Activated CD8-positive, alpha-beta memory T cell treated with anti-CD3 and anti-CD28 coated beads for 4 hours (primary cell): ENCODE results near the gene LAGE3.
"Not testable (repeated sequence)": the region's sequence is repeated elsewhere in the genome, so short reads cannot be mapped to it uniquely, and the experiment has no call there.

Experiments used
- DNase-seq, 2 donors: peaks; one replicate each; pipeline ENCODE4 v3.0.0-alpha.2; 2020; ENCODE audit warnings: low read depth in 2 of 2

The LAGE3 gene

GRCh38 chrX:154502098-154502497 lies 23.0 kb upstream of the LAGE3 start:
- DNase-seq = no peak

GRCh38 chrX:154501423-154501822 lies 22.3 kb upstream of the LAGE3 start:
- DNase-seq = not testable (repeated sequence)

- not testable (repeated sequence) for DNase-seq
These were observed 17.6 kb upstream of the LAGE3 start for GRCh38 chrX:154496591-154497137.

GRCh38 chrX:154495472-154495922 lies 16.4 kb upstream of the LAGE3 start:
- no peak for DNase-seq

- DNase-seq = no peak
These were observed 15.6 kb upstream of the LAGE3 start for GRCh38 chrX:154494715-154495114.

- peak; percentile 71 to 77 for DNase-seq
These were observed 11.5 kb upstream of the LAGE3 start, which contains the start of gene SLC10A3 for GRCh38 chrX:154490414-154491083. TSS of gene SLC10A3 (minus strand) at chrX:154490629. CDS start at chrX:154488940, 1,689 bp downstream.

- DNase-seq = no peak
These were observed 10.9 kb upstream of the LAGE3 start for GRCh38 chrX:154490021-154490413.

- no peak for DNase-seq
These were observed 10.1 kb upstream of the LAGE3 start for GRCh38 chrX:154489182-154489581.

GRCh38 chrX:154488336-154489075 lies 9.4 kb upstream of the LAGE3 start:
- DNase-seq = no peak

- DNase-seq = no peak
These were observed 8.6 kb upstream of the LAGE3 start for GRCh38 chrX:154487518-154488290.

- DNase-seq = peak in 1 of 2 donors; percentile 24
These were observed 7.5 kb upstream of the LAGE3 start, which contains the start of gene UBL4A for GRCh38 chrX:154486396-154487207. TSS of gene UBL4A (minus strand) at chrX:154486615. CDS start at chrX:154486584, 31 bp downstream.

- no peak for DNase-seq
These were observed 6.9 kb upstream of the LAGE3 start for GRCh38 chrX:154486052-154486395.

- no peak for DNase-seq
These were observed 6.3 kb upstream of the LAGE3 start for GRCh38 chrX:154485150-154486051.

GRCh38 chrX:154484255-154485149 lies 5.4 kb upstream of the LAGE3 start:
- DNase-seq = no peak

- no peak for DNase-seq
These were observed 4.2 kb upstream of the LAGE3 start for GRCh38 chrX:154483325-154483724.

GRCh38 chrX:154482786-154483185 lies 3.7 kb upstream of the LAGE3 start:
- no peak for DNase-seq

- no peak for DNase-seq
These were observed 3.0 kb upstream of the LAGE3 start for GRCh38 chrX:154481911-154482601.

GRCh38 chrX:154481195-154481594 lies 2.1 kb upstream of the LAGE3 start:
- no peak for DNase-seq
